IMR-90 (cell line): ENCODE data around the gene RASL11B. TPM values are rescaled to one million over a fixed set of nuclear protein-coding genes. Genes with fewer than 3 reads are reported as not detected.
A peak's percentile ranks its signal among the peaks of the same experiment; 100 is the strongest.

Experiments used
- ATAC-seq: fragments of 200-7000 bp; cut with Tn5 transposase; 2 replicates; pipeline ENCODE4 v1.9.1; 2020; ENCODE audit warnings: low read depth, mild to moderate bottlenecking, moderate library complexity
- BruUV-seq: library from RNA; stranded (reverse); fragments of 400-500 nt; replicated peaks from 2 replicates; lab custom pipeline; 2021; lab: Mats Ljungman, UMichigan
- CTCF ChIA-PET: fragments of 300-600 bp; formaldehyde crosslinking; extraction: SDS; loops from one replicate; lab custom pipeline; 2021; ENCODE audit warnings: antibody characterized with exemption; lab: Yijun Ruan, JAX
- POLR2A ChIA-PET: fragments of 300-600 bp; sonication (Branson Sonifier 250); formaldehyde crosslinking; loops from one replicate; lab custom pipeline; 2022; ENCODE audit warnings: antibody characterized with exemption; ENCODE audit not compliant: unreplicated experiment; lab: Charles Lee
- DNase-seq: peaks from one replicate; pipeline ENCODE4 v3.0.0; 2013
- H2AFZ ChIP-seq: replicated peaks from 2 replicates; pipeline ENCODE3; 2013; ENCODE audit warnings: low read length, mild to moderate bottlenecking; ENCODE audit not compliant: poor library complexity
- H2AK5ac ChIP-seq: 2 replicates; pipeline ENCODE4 v1.6.1; 2013; ENCODE audit warnings: low read depth, low read length, inconsistent platforms
- H2AK9ac ChIP-seq: replicated peaks from 2 replicates; pipeline ENCODE3; 2013; ENCODE audit warnings: mild to moderate bottlenecking, low read depth, low read length, moderate library complexity; ENCODE audit not compliant: poor library complexity
- H2BK120ac ChIP-seq: 2 replicates; pipeline ENCODE4 v1.6.1; 2013; ENCODE audit warnings: low read depth, low read length, inconsistent platforms
- H2BK15ac ChIP-seq: 3 replicates; pipeline ENCODE4 v1.6.1; 2013; ENCODE audit warnings: low read depth, low read length, inconsistent platforms
- H2BK20ac ChIP-seq: 2 replicates; pipeline ENCODE4 v1.6.1; 2013; ENCODE audit warnings: low read depth, mild to moderate bottlenecking, inconsistent platforms, low read length, moderate library complexity
- H2BK5ac ChIP-seq: 2 replicates; pipeline ENCODE4 v1.6.1; 2013; ENCODE audit warnings: mild to moderate bottlenecking, low read depth, low read length, inconsistent platforms; ENCODE audit not compliant: poor library complexity, severe bottlenecking
- H3K14ac ChIP-seq: replicated peaks from 2 replicates; pipeline ENCODE4 v1.6.1; 2013; ENCODE audit warnings: low read depth, low read length, inconsistent platforms
- H3K18ac ChIP-seq: 2 replicates; pipeline ENCODE4 v1.6.1; 2013; ENCODE audit warnings: low read depth, low read length, control low read depth
- H3K23ac ChIP-seq: 2 replicates; pipeline ENCODE4 v1.6.1; 2013; ENCODE audit warnings: low read depth, low read length, inconsistent platforms
- H3K27ac ChIP-seq: 2 replicates; pipeline ENCODE4 v1.5.1; 2013; ENCODE audit warnings: mild to moderate bottlenecking, control low read depth, low read length; ENCODE audit not compliant: insufficient read depth
- H3K27me3 ChIP-seq: 2 replicates; pipeline ENCODE4 v1.6.1; 2013; ENCODE audit warnings: low read length; ENCODE audit not compliant: control insufficient read depth, insufficient read depth
- H3K36me3 ChIP-seq: 2 replicates; pipeline ENCODE4 v1.6.1; 2013; ENCODE audit warnings: low read length, mixed read lengths; ENCODE audit not compliant: control insufficient read depth, insufficient read depth
- H3K4ac ChIP-seq: 2 replicates; pipeline ENCODE4 v1.6.1; 2013; ENCODE audit warnings: low read depth, low read length, inconsistent platforms
- H3K4me1 ChIP-seq: 2 replicates; pipeline ENCODE4 v1.6.1; 2013; ENCODE audit warnings: low read length, mixed read lengths; ENCODE audit not compliant: control insufficient read depth, insufficient read depth
- H3K4me2 ChIP-seq: 2 replicates; pipeline ENCODE4 v1.6.1; 2013; ENCODE audit warnings: low read depth, mild to moderate bottlenecking, control low read depth, low read length, moderate library complexity
- H3K4me3 ChIP-seq: 2 replicates; pipeline ENCODE4 v1.5.1; 2013; ENCODE audit warnings: low read depth, mild to moderate bottlenecking, control low read depth, low read length, moderate library complexity; ENCODE audit not compliant: insufficient read depth
- H3K56ac ChIP-seq: 2 replicates; pipeline ENCODE4 v1.6.1; 2013; ENCODE audit warnings: low read length, inconsistent platforms; ENCODE audit not compliant: insufficient read depth; ENCODE audit errors: extremely low read depth
- H3K79me1 ChIP-seq, 2 experiments: 2 replicates each; pipeline ENCODE4 v1.6.1; 2013; ENCODE audit warnings: low read length in 2 of 2, inconsistent platforms in 1 of 2, low read depth in 1 of 2
- H3K9ac ChIP-seq: 2 replicates; pipeline ENCODE4 v1.6.1; 2013; ENCODE audit warnings: low read depth, low read length, control low read depth
- H3K9me1 ChIP-seq: 2 replicates; pipeline ENCODE4 v1.6.1; 2013; ENCODE audit warnings: low read length, inconsistent platforms; ENCODE audit not compliant: insufficient read depth
- H3K9me3 ChIP-seq: 2 replicates; pipeline ENCODE4 v1.6.1; 2013; ENCODE audit warnings: low read length; ENCODE audit not compliant: control insufficient read depth, insufficient read depth
- H4K20me1 ChIP-seq: 2 replicates; pipeline ENCODE4 v1.6.1; 2013; ENCODE audit warnings: low read length, inconsistent platforms; ENCODE audit not compliant: insufficient read depth
- H4K5ac ChIP-seq: 2 replicates; pipeline ENCODE4 v1.6.1; 2013; ENCODE audit warnings: mild to moderate bottlenecking, low read depth, low read length, control low read depth
- H4K8ac ChIP-seq, 2 experiments: 2 replicates each; pipeline ENCODE4 v1.6.1; 2013; ENCODE audit warnings: low read depth in 2 of 2, low read length in 2 of 2, control low read depth in 1 of 2, inconsistent platforms in 1 of 2
- H4K91ac ChIP-seq: 2 replicates; pipeline ENCODE4 v1.6.1; 2013; ENCODE audit warnings: low read depth, low read length, inconsistent platforms; ENCODE audit not compliant: insufficient read depth
- BHLHE40 ChIP-seq: fragments of 150-350 bp; IDR thresholded peaks from 2 replicates; pipeline ENCODE4 v1.6.1; 2016; ENCODE audit warnings: mild to moderate bottlenecking, low read depth, low read length
- MXI1 ChIP-seq: IDR thresholded peaks from 2 replicates; pipeline ENCODE4 v1.6.1; 2012; ENCODE audit warnings: low read depth, mild to moderate bottlenecking, low read length, moderate library complexity, borderline replicate concordance
- RFX5 ChIP-seq: IDR thresholded peaks from 2 replicates; pipeline ENCODE4 v1.8.0; 2012; ENCODE audit warnings: low read depth, mild to moderate bottlenecking, low read length, moderate library complexity
- USF2 ChIP-seq: fragments of 150-350 bp; IDR thresholded peaks from 2 replicates; pipeline ENCODE4 v1.6.1; 2017; ENCODE audit warnings: mild to moderate bottlenecking, antibody characterized with exemption, low read length, low read depth
- WGBS, 2 experiments: methylation state at CpG; one replicate each; pipeline versions ENCODE4 v1.1.5 to v1.1.7; 2013; ENCODE audit warnings: missing lambda C conversion rate in 2 of 2; ENCODE audit not compliant: insufficient read length in 1 of 2; ENCODE audit errors: extremely low coverage in 2 of 2; 5-methylcytosine and 5-hydroxymethylcytosine counted together
- dilution Hi-C: fragments of 300-500 bp; cut with HindIII; formaldehyde crosslinking; loops from one replicate; pipeline ENCODE4 v1.14.3; 2018; ENCODE audit warnings: low sequenced_read_pairs; ENCODE audit not compliant: unreplicated experiment
- in situ Hi-C: fragments of 300-500 bp; cut with MboI; formaldehyde crosslinking; loops from 3 replicates; pipeline ENCODE4 v1.14.3; 2019; ENCODE audit warnings: low sequenced_read_pairs, inconsistent platforms, mixed read lengths
- intact Hi-C: fragments of 100-400 bp; cut with micrococcal nuclease; formaldehyde crosslinking; loops from 2 replicates; pipeline ENCODE4 v1.10.0; 2022
- polyA plus RNA-seq, 3 experiments: library from polyadenylated mRNA; depleted of rRNA; stranded (reverse); fragments of >200 nt; gene quantifications; 2 replicates each; pipeline ENCODE4 v1.2.3, GENCODE V29; 2012; ENCODE audit warnings: low replicate concordance in 1 of 3
- total RNA-seq: library from RNA; depleted of rRNA; stranded (reverse); fragments of >200 nt; gene quantifications from 2 replicates; pipeline ENCODE4 v1.2.3, GENCODE V29; 2012

RASL11B gene
- total and polyA plus RNA-seq, 2 of the 4 experiments (the other 2 are of a cell fraction), result 0.18 to 0.31 TPM

GRCh38 chr4:52877694-52878093, 15.6 kb downstream of the RASL11B start:
- Histone ChIP-seq H3K36me3 (no peaks in the 10 kb centered on the region), H3K9me3 (no peaks in the 10 kb centered on the region), H2AFZ (no peak overlapping the region), H2BK120ac (no peak overlapping the region), H3K23ac (no peak overlapping the region), H2AK5ac (no peak overlapping the region), H2AK9ac (no peak overlapping the region), H2BK15ac (no peak overlapping the region), H3K27ac (no peak overlapping the region), H2BK5ac (no peak overlapping the region), H4K91ac (no peak overlapping the region), H3K9ac (no peak overlapping the region), H3K4me2 (no peak overlapping the region), H4K5ac (no peak overlapping the region), H3K14ac (no peak overlapping the region), H4K20me1 (no peaks in the 10 kb centered on the region), H3K4me1 (no peaks in the 10 kb centered on the region), H3K9me1 (no peaks in the 10 kb centered on the region; the same call in 1 of the 2 replicates), H4K8ac (no peak overlapping the region), H3K56ac (no peak overlapping the region), H3K79me1 (no peaks in the 10 kb centered on the region), H3K4me3 (no peak overlapping the region), H3K4ac (no peak overlapping the region), H2BK20ac (no peak overlapping the region), H3K18ac (no peak overlapping the region), H3K27me3 (no peaks in the 10 kb centered on the region)
- 83% methylated on average over 2 of the region's 6 CpGs; no CpG with 5 or more reads in 1 of the 2 experiments for WGBS, 2 experiments
- in situ Hi-C loops, result no loop called here
- ATAC-seq, result 0 out of 2 replicates have a peak, but pooled peaks have one; percentile 35
- DNase-seq, result peak; percentile 16
- TF ChIP-seq USF2, result no peak
- no peak for TF ChIP-seq RFX5
- no peak for TF ChIP-seq MXI1
- TF ChIP-seq BHLHE40, result no peak
- CTCF ChIA-PET, result no interaction called here
- dilution Hi-C loops, result no loop called here
- intact Hi-C loops, result no loop called here
- POLR2A ChIA-PET, result no interaction called here
- no TSS peak for BruUV-seq
